D721Med (cell line): Measurements from ENCODE around the gene BRAF.

ENCODE experiments used
- DNase-seq: peaks from one replicate; pipeline ENCODE4 v3.0.0; 2011; ENCODE audit warnings: low spot score; ENCODE audit not compliant: insufficient read length
- FAIRE-seq: peaks from 2 replicates; lab custom pipeline; 2011; peaks lifted over from hg19 to GRCh38; lab: Jason Lieb, UNC
- CTCF ChIP-seq: IDR thresholded peaks from 2 replicates; pipeline ENCODE4 v1.5.1; 2012; ENCODE audit warnings: mild to moderate bottlenecking, control low read depth; ENCODE audit not compliant: insufficient read depth; ENCODE audit errors: missing control alignments

Gene BRAF

GRCh38 chr7:140903741-140904480, 20.8 kb downstream of the BRAF start:
- FAIRE-seq (no peak), DNase-seq (no peak)
- no peak for TF ChIP-seq CTCF

DNA sequence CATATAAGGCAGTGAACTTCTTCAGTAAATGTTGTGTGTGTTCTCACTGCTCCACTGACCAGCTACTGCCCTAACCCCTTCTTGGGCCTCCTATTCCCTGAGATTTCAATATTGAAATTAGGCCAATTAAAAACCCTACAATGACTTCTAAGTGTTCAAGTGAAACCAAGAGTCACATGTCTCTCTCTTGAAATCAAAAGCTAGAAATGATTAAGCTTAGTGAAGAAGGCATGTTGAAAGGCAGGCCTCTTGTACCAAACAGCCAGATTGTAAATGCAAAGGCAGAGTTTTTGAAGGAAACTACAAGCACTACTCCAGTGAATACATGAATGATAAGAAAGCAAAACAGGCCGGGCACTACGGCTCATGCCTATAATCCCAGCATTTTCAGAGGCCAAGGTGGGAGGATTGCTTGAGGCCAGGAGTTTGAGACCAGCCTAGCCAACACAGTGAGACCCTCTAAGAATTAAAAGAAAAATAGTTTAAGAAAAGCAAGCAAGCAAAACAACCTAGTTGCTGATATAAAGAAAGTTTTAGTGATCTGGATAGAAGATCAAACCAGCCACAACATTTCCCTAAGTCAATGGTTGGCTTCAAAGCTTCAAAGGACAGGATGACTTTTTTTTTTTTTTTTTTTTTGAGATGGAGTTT, 22.3 kb downstream of the BRAF start:
- no peak for TF ChIP-seq CTCF
- FAIRE-seq (no peak), DNase-seq (no peak)

GRCh38 chr7:140901941-140902302, 22.8 kb downstream of the BRAF start:
- no peak for FAIRE-seq
- TF ChIP-seq CTCF: no peak
- DNase-seq: no peak

DNA sequence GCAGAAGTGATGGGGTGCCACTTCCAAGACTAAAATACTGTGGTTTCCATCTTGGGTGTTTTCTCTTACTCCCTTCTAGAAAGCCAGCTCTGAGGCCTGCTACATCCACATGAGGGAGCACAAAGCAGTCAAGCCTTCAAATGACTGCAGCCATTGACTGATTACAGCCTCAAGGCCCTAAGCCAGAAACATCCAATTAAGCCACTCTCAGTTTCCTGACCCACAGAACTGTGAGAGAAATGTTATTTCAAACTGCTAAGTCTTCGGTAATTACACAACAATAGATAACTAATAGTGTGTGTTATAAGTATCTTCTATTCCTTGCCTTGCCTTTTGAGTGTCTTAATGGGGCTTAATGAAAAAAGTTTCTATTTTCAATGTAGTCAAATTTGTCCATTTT, 24.8 kb downstream of the BRAF start:
- no peak for DNase-seq
- TF ChIP-seq CTCF: peak; percentile 22
- FAIRE-seq: peak; percentile 69

DNA sequence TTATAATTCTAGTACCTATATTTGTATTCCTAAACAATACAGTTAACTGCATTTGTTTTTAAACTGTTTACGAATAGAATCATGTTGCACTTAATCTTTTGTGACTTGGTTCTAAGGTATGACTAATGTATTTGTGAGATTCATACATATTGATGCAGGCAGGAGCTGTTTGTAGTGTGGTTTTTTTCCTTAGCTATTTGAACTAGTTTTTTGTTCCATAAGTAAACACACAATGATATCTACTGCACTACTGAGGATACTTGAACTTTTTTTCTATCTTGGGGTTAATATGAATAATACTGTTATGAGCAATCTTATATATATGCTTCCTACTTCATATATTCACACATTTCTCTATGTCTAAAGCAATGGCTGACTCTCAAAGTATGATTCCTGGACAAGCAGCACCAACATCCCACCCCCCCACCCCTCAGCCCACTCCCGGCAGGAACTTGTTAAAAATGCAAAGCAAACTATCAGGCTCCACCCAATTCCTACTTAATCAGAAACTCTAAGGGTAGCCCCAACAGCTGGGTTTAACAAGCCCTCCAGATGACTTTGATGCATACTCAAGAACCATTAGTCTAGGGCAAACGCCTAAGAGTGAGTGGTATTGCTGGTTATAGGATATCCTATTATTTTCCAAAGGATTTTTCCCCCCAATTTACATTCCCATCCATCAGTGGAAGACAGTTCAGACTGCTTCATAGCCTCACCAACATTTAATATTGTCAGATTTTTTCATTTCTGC, 25.8 kb downstream of the BRAF start:
- no peak for FAIRE-seq
- DNase-seq: no peak
- no peak for TF ChIP-seq CTCF

DNA sequence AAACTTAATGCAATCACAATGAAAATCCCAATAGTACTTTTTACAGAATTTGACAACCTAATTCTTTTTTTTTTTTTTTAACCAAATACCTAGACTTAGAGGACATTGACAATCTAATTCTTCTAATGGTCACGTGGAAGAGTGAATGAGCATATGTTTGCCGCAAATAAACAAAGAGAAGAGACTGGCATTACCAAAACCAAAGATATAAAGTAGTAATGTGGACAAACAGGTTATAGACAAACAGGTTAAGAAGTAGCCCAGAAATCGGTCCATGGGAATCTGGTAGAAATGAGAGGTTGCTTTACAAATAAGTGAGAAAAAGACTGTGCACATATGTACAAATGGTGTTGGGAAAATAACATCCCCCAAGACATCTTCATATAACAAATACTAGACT, 27.7 kb downstream of the BRAF start:
- TF ChIP-seq CTCF: no peak
- no peak for FAIRE-seq
- no peak for DNase-seq
